IPS-18a (cell line): ENCODE measurements around the gene DDR1.

Experiments used
- H3K27ac ChIP-seq: one replicate; pipeline ENCODE4 v1.5.1; 2013; ENCODE audit warnings: low read length
- H3K27me3 ChIP-seq: one replicate; pipeline ENCODE4 v1.6.1; 2013; ENCODE audit warnings: mild to moderate bottlenecking, low read length; ENCODE audit not compliant: control insufficient read depth, insufficient read depth
- H3K36me3 ChIP-seq: one replicate; pipeline ENCODE4 v1.6.1; 2013; ENCODE audit warnings: low read depth, low read length; ENCODE audit not compliant: control insufficient read depth
- H3K4me1 ChIP-seq: one replicate; pipeline ENCODE4 v1.6.1; 2013; ENCODE audit warnings: low read depth, low read length; ENCODE audit not compliant: control insufficient read depth
- H3K4me3 ChIP-seq: one replicate; pipeline ENCODE4 v1.5.1; 2013; ENCODE audit warnings: low read length
- H3K9ac ChIP-seq: one replicate; pipeline ENCODE4 v1.6.1; 2013; ENCODE audit warnings: mild to moderate bottlenecking, low read length, moderate library complexity
- H3K9me3 ChIP-seq: one replicate; pipeline ENCODE4 v1.6.1; 2013; ENCODE audit warnings: low read depth, low read length; ENCODE audit not compliant: control insufficient read depth

DDR1 gene

DNA sequence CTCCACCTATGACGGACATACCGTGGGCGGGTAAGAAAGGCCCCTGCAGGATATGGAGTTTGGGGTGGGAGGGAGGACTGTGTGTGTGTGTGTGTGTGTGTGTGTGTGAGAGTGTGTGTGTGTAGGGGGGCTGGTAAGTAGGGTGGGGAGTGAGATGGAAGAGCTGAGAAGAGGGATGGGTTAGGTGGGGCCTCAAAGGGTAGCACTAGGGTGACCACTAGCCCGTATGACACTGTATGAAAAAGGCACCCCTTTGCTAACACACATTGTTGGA is 7.1 kb downstream of the DDR1 start:
- H3K27ac ChIP-seq = no peak overlapping the region
- peaks cover 7% of the 10 kb centered on the region for H3K4me1 ChIP-seq

DNA sequence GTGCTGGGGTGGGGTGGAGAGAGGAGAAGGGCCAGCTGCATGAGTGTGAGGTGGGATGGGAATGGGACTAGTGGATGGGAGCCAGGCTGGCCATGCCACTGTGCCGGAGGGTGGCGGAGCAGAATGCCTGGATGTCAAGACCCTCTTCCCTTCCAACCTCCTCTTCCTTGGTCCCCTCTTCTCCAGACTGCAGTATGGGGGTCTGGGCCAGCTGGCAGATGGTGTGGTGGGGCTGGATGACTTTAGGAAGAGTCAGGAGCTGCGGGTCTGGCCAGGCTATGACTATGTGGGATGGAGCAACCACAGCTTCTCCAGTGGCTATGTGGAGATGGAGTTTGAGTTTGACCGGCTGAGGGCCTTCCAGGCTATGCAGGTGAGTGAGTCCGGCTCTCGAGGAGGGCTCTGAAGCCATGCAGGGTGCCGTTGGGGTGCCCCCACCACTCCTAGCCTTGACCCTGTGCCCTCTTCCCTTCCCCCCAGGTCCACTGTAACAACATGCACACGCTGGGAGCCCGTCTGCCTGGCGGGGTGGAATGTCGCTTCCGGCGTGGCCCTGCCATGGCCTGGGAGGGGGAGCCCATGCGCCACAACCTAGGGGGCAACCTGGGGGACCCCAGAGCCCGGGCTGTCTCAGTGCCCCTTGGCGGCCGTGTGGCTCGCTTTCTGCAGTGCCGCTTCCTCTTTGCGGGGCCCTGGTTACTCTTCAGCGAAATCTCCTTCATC is 7.7 kb downstream of the DDR1 start:
- H3K9me3 ChIP-seq = no peaks in the 10 kb centered on the region
- H3K4me1 ChIP-seq = peaks cover 2% of the 10 kb centered on the region
- no peak overlapping the region for H3K9ac ChIP-seq
- H3K36me3 ChIP-seq = peaks cover 86% of the 10 kb centered on the region
- no peak overlapping the region for H3K27ac ChIP-seq
- H3K27me3 ChIP-seq = no peaks in the 10 kb centered on the region
- H3K4me3 ChIP-seq = no peak overlapping the region

More for the DNA sequence above, 7.1 kb downstream of the DDR1 start:
- H3K4me3 ChIP-seq = no peak overlapping the region
- H3K36me3 ChIP-seq = peaks cover 81% of the 10 kb centered on the region
- no peaks in the 10 kb centered on the region for H3K27me3 ChIP-seq
- no peak overlapping the region for H3K9ac ChIP-seq
- H3K9me3 ChIP-seq = no peaks in the 10 kb centered on the region

DNA sequence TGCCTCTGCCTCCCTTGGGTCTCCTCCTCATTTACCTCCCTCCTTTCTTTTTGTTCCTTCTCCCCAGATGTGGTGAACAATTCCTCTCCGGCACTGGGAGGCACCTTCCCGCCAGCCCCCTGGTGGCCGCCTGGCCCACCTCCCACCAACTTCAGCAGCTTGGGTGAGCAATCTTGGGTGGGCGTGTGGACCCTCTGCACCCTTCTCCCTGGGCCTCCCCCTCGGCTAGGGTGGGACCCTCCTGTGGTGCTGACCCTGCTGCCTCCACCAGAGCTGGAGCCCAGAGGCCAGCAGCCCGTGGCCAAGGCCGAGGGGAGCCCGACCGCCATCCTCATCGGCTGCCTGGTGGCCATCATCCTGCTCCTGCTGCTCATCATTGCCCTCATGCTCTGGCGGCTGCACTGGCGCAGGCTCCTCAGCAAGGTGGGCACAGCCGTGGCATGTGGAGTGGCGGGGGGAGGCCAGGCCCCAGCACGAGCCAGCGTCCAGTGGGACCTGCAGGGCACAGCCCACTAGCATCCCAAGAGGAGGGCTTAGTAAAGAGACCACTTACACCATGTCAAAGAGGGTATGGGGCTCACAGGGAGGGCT is 8.8 kb downstream of the DDR1 start:
- H3K4me3 ChIP-seq = no peak overlapping the region
- H3K27ac ChIP-seq = no peak overlapping the region
- peaks cover 95% of the 10 kb centered on the region for H3K36me3 ChIP-seq
- no peaks in the 10 kb centered on the region for H3K4me1 ChIP-seq
- H3K9me3 ChIP-seq = no peaks in the 10 kb centered on the region
- H3K9ac ChIP-seq = no peak overlapping the region
- H3K27me3 ChIP-seq = no peaks in the 10 kb centered on the region

DNA sequence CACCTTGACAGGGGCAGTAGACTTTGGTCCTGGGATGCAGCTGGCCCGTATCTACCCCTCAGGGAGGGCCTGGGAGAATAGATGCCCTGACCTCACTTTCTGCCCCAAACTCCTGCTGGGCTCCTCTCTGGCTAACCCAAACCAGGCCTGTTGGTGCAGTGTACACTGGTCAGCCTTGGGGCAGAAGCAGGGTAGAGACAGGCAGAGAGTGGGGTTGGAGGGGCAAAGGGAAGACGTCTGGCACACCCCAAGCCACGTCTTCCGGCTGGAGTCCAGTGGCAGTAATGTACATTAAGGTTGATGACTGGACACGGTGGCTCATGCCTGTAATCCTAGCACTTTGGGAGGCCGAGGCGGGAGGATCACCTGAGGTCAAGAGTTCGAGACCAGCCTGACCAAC is 9.3 kb downstream of the DDR1 start:
- Histone ChIP-seq H3K9ac (no peak overlapping the region), H3K27me3 (no peaks in the 10 kb centered on the region), H3K4me1 (no peaks in the 10 kb centered on the region), H3K36me3 (peaks cover 95% of the 10 kb centered on the region), H3K9me3 (no peaks in the 10 kb centered on the region), H3K27ac (no peak overlapping the region), H3K4me3 (no peak overlapping the region)

DNA sequence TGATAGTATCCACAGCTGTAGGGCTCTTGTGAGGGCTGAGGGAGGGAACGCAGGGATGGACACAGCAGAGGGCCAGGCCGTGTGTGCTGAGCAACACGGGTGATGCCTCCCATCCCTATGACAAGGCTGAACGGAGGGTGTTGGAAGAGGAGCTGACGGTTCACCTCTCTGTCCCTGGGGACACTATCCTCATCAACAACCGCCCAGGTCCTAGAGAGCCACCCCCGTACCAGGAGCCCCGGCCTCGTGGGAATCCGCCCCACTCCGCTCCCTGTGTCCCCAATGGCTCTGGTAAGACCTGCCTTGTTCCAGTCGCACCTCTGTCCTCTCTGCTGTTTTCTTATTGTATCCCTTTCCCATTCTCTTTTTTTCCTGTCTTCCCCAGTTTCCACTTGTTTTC is 10.1 kb downstream of the DDR1 start:
- H3K4me3 ChIP-seq = no peak overlapping the region

DNA sequence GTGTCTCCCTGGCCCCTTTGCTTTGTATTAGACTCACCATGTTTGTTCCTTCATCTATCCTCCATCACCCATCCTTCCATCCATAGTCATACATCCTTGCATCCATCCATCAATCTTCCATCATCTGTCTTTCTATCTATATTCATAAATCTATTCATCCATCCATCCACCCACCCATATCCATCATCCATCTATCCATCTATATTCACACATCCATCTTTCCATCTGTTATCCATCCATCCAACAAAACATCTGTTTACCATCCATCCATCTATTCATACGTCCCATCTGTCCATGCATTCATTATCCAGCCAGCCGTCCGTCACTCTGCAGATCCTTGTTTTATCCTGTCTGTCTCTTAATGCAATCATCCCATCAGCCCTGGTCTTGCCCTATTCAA is 10.6 kb downstream of the DDR1 start:
- H3K9me3 ChIP-seq = no peaks in the 10 kb centered on the region
- H3K4me1 ChIP-seq = no peaks in the 10 kb centered on the region
- no peak overlapping the region for H3K9ac ChIP-seq
- H3K27me3 ChIP-seq = no peaks in the 10 kb centered on the region
- peaks cover 95% of the 10 kb centered on the region for H3K36me3 ChIP-seq
- H3K4me3 ChIP-seq = no peak overlapping the region
- no peak overlapping the region for H3K27ac ChIP-seq

More for the DNA sequence above, 10.1 kb downstream of the DDR1 start:
- Histone ChIP-seq H3K36me3 (peaks cover 95% of the 10 kb centered on the region), H3K9me3 (no peaks in the 10 kb centered on the region), H3K4me1 (no peaks in the 10 kb centered on the region), H3K27me3 (no peaks in the 10 kb centered on the region), H3K9ac (no peak overlapping the region), H3K27ac (no peak overlapping the region)

DNA sequence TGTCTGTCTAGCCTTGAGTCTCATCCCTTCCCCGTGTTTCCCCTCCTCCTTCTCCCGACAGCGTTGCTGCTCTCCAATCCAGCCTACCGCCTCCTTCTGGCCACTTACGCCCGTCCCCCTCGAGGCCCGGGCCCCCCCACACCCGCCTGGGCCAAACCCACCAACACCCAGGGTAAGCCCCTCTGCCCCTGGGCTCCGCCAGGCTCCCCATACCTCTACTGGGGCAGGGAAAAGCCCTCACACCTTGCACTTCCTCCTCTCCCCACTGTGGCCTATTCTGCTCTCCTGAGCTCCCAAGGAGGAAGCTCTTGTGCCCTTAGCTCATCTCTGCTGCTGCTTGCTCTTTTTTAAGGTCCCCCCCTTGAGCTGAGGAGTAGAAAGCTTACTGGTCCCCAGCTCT is 11.0 kb downstream of the DDR1 start:
- H3K27ac ChIP-seq = no peak overlapping the region
- no peaks in the 10 kb centered on the region for H3K27me3 ChIP-seq
- no peaks in the 10 kb centered on the region for H3K4me1 ChIP-seq
- no peak overlapping the region for H3K4me3 ChIP-seq
- no peaks in the 10 kb centered on the region for H3K9me3 ChIP-seq
- H3K9ac ChIP-seq = no peak overlapping the region
- H3K36me3 ChIP-seq = peaks cover 94% of the 10 kb centered on the region

DNA sequence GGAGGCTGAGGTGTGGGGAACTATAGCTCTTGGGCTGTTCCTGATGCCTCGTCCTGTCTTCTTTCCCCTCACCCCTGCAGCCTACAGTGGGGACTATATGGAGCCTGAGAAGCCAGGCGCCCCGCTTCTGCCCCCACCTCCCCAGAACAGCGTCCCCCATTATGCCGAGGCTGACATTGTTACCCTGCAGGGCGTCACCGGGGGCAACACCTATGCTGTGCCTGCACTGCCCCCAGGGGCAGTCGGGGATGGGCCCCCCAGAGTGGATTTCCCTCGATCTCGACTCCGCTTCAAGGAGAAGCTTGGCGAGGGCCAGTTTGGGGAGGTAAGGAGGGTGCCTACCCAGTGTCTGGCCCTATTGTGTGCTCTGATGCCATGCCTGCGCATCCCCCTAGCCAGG is 12.2 kb downstream of the DDR1 start:
- Histone ChIP-seq H3K27ac (no peak overlapping the region), H3K36me3 (peaks cover 82% of the 10 kb centered on the region), H3K4me1 (no peaks in the 10 kb centered on the region), H3K9me3 (no peaks in the 10 kb centered on the region), H3K27me3 (no peaks in the 10 kb centered on the region), H3K4me3 (no peak overlapping the region), H3K9ac (no peak overlapping the region)

DNA sequence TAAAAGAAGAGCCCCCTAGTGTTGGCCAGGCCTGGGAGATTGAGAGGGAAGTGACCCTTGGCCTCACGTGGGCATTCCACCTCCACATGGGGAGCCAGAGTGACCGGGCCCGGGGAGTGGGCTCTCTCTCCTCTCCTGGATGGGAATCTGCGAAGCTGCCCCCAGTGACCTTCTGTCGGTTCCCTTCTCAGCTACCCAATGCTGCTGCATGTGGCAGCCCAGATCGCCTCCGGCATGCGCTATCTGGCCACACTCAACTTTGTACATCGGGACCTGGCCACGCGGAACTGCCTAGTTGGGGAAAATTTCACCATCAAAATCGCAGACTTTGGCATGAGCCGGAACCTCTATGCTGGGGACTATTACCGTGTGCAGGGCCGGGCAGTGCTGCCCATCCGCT is 13.6 kb downstream of the DDR1 start:
- peaks cover 70% of the 10 kb centered on the region for H3K36me3 ChIP-seq
- H3K27me3 ChIP-seq = no peaks in the 10 kb centered on the region
- no peaks in the 10 kb centered on the region for H3K4me1 ChIP-seq
- no peak overlapping the region for H3K4me3 ChIP-seq
- no peaks in the 10 kb centered on the region for H3K9me3 ChIP-seq
- no peak overlapping the region for H3K27ac ChIP-seq
- no peak overlapping the region for H3K9ac ChIP-seq

DNA sequence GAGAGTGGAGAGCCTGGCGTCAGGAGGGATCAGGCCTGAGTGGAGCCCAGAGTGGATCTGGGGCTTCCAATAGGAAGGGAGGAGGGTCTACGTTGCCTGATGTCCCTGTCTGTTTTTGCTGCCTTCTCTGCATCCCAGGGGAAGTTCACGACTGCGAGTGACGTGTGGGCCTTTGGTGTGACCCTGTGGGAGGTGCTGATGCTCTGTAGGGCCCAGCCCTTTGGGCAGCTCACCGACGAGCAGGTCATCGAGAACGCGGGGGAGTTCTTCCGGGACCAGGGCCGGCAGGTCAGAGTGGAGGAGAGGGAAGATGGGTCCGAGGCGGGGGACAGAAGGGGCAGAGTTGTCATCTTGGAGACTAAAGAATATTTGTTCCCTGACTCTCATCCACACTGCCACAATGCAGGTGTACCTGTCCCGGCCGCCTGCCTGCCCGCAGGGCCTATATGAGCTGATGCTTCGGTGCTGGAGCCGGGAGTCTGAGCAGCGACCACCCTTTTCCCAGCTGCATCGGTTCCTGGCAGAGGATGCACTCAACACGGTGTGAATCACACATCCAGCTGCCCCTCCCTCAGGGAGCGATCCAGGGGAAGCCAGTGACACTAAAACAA is 14.5 kb downstream of the DDR1 start:
- peaks cover 60% of the 10 kb centered on the region for H3K36me3 ChIP-seq
- H3K4me1 ChIP-seq = no peaks in the 10 kb centered on the region
- H3K27ac ChIP-seq = no peak overlapping the region
- no peak overlapping the region for H3K4me3 ChIP-seq
- no peak overlapping the region for H3K9ac ChIP-seq
- H3K9me3 ChIP-seq = no peaks in the 10 kb centered on the region
- H3K27me3 ChIP-seq = no peaks in the 10 kb centered on the region

DNA sequence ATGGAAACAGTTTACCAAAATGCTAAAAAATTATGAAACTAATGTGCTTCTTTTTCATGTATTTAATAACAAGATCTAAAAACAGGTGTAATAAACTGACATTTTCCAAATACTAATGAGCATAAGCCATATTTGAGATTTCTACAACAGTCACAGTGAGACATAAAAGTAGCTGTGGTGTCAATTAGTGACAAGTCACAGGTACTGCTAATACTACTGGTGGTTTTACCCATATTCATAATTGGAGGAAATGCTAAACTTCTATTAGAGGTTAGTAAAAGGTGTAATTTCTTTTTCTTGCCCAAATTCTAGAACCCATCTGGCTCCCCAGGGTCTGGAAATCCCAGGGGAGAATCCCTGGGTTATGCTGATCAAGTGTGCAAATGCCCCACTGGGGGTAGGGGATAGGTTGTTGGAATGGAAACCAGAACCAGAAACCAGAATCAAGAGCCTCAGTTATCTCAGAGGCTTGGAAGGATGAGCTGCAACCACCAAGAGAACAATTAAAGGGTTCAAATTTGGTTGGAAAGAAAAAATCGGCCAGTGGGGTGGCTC is 16.6 kb downstream of the DDR1 start:
- H3K9ac ChIP-seq = no peak overlapping the region
- H3K36me3 ChIP-seq = peaks cover 39% of the 10 kb centered on the region
- no peaks in the 10 kb centered on the region for H3K9me3 ChIP-seq
- no peak overlapping the region for H3K4me3 ChIP-seq
- no peaks in the 10 kb centered on the region for H3K27me3 ChIP-seq
- H3K4me1 ChIP-seq = peaks cover 1% of the 10 kb centered on the region
- no peak overlapping the region for H3K27ac ChIP-seq

DNA sequence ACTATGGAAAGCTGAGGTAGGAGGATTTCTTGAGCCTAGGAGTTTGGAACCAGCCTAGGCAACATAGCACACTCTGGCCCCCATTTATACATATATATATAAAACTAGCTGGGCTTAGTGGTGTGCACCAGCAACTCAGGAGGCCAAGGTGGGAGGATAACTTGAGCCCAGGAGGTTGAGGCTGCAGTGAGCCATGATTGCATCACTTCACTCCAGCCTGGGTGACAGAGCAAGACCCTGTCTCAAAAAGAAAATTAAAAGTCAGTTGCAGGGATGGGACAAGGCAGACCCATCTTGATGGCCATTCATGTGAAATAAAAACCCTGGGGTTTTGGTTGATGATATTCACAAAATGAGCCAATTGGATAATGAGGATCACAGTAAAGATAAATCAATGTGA is 17.1 kb downstream of the DDR1 start:
- H3K4me3 ChIP-seq = no peak overlapping the region
- H3K27ac ChIP-seq = no peak overlapping the region
- peaks cover 34% of the 10 kb centered on the region for H3K36me3 ChIP-seq
- H3K27me3 ChIP-seq = no peaks in the 10 kb centered on the region
- no peak overlapping the region for H3K9ac ChIP-seq
- H3K9me3 ChIP-seq = no peaks in the 10 kb centered on the region
- H3K4me1 ChIP-seq = peaks cover 6% of the 10 kb centered on the region
